Chondrocyte (in vitro differentiated cells): ENCODE results near the gene SPHK1. TPM values are rescaled to one million over a fixed set of nuclear protein-coding genes. Genes with fewer than 3 reads are reported as not detected.
"Not testable (repeated sequence)": the region's sequence is repeated elsewhere in the genome, so short reads cannot be mapped to it uniquely, and the experiment has no call there.

Source experiments
- DNase-seq: peaks from one replicate; pipeline ENCODE4 v3.0.0; 2021; ENCODE audit warnings: mixed read lengths, low spot score
- H3K27ac Mint-ChIP-seq: one replicate; pipeline ENCODE4 v1.8.0; 2021; ENCODE audit warnings: mild to moderate bottlenecking, moderate library complexity, mixed read lengths; ENCODE audit not compliant: unreplicated experiment
- H3K27me3 Mint-ChIP-seq: 2 replicates; pipeline ENCODE4 v1.8.0; 2021; ENCODE audit warnings: low read depth, mixed read lengths
- H3K36me3 Mint-ChIP-seq: 2 replicates; pipeline ENCODE4 v1.8.0; 2021; ENCODE audit warnings: low read depth, mixed read lengths
- H3K4me1 Mint-ChIP-seq: 2 replicates; pipeline ENCODE4 v1.8.0; 2021; ENCODE audit warnings: low read depth, mild to moderate bottlenecking, mixed read lengths
- H3K4me3 Mint-ChIP-seq: one replicate; pipeline ENCODE4 v1.8.0; 2021; ENCODE audit warnings: mild to moderate bottlenecking, moderate library complexity, mixed read lengths; ENCODE audit not compliant: unreplicated experiment
- H3K9me3 Mint-ChIP-seq: 2 replicates; pipeline ENCODE4 v1.8.0; 2021; ENCODE audit warnings: low read depth, mixed read lengths
- total RNA-seq: library from RNA; stranded (reverse); gene quantifications from 3 replicates; pipeline ENCODE4 v1.2.1, GENCODE V29; 2021
- TF ChIP-seq, protein P1 (sequence below): fragments of 200-600 bp; sonication (generic); IDR thresholded peaks from 2 replicates; pipeline ENCODE4 v1.5.0; 2021; ENCODE audit warnings: antibody characterized with exemption, mild to moderate bottlenecking, moderate library complexity

Gene SPHK1
- total RNA-seq, 1 donor from 2014 or later: 12.8 TPM

DNA sequence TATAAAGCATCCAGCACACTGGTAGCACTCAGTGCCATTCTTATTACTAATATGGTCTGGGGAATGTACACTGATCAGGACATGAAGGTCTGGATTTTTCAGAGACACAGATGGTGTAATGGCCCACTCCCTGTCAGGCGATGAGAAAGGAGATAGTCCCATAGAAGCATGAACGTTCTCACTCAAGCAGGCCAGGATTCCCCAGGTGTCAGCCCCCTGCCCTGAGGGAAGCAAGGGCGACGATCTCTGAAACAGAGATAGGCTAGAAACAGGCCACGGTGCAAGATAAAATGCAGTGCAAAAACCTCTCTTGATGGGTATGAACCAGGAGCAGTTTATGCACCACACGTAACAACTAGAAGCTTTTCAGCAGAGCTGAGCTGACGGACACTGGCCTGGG lies 41.3 kb upstream of the SPHK1 start:
- Mint-ChIP-seq H3K4me3 (no peak overlapping the region), H3K27ac (peak overlapping the region; percentile 22), H3K36me3 (peaks cover 31% of the 10 kb centered on the region), H3K27me3 (no peaks in the 10 kb centered on the region), H3K4me1 (peaks cover 22% of the 10 kb centered on the region), H3K9me3 (no peaks in the 10 kb centered on the region)
- peak; percentile 10 for DNase-seq
- TF ChIP-seq, protein P1, sequence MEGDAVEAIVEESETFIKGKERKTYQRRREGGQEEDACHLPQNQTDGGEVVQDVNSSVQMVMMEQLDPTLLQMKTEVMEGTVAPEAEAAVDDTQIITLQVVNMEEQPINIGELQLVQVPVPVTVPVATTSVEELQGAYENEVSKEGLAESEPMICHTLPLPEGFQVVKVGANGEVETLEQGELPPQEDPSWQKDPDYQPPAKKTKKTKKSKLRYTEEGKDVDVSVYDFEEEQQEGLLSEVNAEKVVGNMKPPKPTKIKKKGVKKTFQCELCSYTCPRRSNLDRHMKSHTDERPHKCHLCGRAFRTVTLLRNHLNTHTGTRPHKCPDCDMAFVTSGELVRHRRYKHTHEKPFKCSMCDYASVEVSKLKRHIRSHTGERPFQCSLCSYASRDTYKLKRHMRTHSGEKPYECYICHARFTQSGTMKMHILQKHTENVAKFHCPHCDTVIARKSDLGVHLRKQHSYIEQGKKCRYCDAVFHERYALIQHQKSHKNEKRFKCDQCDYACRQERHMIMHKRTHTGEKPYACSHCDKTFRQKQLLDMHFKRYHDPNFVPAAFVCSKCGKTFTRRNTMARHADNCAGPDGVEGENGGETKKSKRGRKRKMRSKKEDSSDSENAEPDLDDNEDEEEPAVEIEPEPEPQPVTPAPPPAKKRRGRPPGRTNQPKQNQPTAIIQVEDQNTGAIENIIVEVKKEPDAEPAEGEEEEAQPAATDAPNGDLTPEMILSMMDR: no peak

DNA sequence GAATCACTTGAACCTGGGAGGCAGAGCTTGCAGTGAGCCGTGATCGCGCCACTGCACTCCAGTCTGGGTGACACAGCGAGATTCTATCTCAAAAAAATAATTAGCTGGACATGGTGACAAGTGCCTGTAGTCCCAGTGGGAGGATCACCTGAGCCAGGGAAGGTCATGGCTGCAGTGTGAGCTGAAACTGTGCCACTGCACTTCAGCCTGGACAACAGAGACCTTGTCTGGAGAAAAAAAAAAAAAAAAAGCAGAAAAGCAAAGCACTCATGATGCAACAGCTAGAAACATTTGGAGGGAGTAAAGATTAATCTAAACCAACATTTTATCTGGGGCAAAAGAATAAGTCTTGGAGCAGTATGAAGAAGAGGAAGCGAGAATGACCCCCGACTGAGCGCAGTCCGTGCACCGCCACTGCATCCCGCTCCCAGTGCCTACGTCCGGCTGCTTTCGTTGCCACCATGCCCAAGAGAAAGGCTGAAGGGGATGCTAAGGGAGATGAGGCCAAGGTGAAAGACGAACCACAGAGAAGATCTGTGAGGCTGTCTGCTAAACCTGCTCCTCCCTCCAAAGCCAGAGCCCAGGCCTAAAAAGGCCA lies 38.9 kb upstream of the SPHK1 start:
- H3K27ac Mint-ChIP-seq: peak overlapping the region; percentile 96

DNA sequence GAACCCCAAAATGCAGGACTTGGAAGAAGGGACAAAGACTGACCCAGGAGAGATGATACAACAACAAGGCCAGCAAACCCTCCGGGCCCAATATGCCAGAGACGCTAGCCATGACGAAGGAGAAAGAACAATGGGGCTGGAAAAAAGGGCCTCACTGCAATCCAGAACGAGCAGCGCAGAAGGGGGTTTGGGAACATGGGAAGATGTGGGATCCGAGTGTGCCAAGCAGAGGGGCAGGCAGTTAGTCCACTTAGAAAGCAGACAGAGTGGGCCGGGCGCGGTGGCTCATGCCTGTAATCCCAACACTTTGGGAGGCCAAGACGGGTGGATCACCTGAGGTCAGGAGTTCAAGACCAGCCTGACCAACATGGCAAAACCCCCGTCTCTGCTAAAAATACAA lies 37.5 kb upstream of the SPHK1 start:
- peaks cover 23% of the 10 kb centered on the region for H3K36me3 Mint-ChIP-seq
- peaks cover 30% of the 10 kb centered on the region for H3K4me1 Mint-ChIP-seq
- peak; percentile 66 for DNase-seq
- not testable (repeated sequence) for H3K4me3 Mint-ChIP-seq, H3K27me3 Mint-ChIP-seq, H3K27ac Mint-ChIP-seq, H3K9me3 Mint-ChIP-seq

More for the DNA sequence above, 38.9 kb upstream of the SPHK1 start:
- Mint-ChIP-seq H3K36me3 (peaks cover 26% of the 10 kb centered on the region), H3K4me1 (peaks cover 22% of the 10 kb centered on the region), H3K27me3 (no peaks in the 10 kb centered on the region), H3K9me3 (no peaks in the 10 kb centered on the region), H3K4me3 (peak overlapping the region; percentile 10)
- TF ChIP-seq, protein P1: no peak
- DNase-seq: peak; percentile 43

DNA sequence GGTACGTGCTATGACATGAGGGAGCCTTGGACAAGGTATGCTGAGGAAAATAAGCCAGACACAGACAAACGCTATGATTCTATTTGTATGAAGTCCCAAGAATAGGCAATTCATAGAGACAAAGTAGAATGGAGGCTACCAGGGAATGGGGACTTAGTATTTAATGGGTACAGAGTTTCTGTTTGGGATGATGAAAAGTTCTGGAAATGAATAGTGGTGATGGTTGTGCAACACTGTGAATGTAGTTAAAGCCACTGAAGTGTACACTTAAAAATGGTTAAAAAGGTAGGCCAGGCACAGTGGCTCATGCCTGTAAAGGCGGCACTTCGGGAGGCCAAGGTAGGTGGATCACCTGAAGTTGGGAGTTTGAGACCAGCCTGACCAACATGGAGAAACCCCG lies 33.9 kb upstream of the SPHK1 start:
- peak; percentile 5 for DNase-seq
- Mint-ChIP-seq H3K4me3 (no peak overlapping the region), H3K9me3 (no peaks in the 10 kb centered on the region), H3K27ac (no peak overlapping the region), H3K27me3 (no peaks in the 10 kb centered on the region), H3K4me1 (peaks cover 37% of the 10 kb centered on the region), H3K36me3 (peaks cover 16% of the 10 kb centered on the region)
- TF ChIP-seq, protein P1: no peak

DNA sequence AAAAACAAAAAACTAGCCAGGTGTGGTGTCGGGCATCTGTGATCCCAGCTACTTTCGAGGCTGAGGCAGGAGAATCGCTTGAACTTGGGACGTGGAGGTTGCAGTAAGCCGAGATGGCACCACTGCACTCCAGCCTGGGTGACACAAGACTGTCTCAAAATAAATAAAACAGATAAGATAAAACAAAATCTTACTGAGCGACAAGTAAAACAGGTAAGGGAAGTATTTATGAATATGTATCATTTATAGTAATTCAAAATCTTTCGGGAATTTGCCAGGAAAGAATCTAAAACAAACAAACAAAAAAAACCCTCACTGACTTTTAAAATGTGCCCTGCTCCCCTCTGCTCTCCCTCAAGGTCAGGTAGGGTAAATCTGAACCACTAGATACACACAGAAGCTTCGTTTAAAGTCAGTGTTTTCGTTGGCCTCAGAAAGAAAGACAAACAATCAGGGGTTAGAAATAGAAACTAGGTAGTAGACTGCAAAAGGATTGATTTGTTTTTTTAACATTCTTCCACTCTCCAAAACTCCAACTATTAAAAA lies 32.8 kb upstream of the SPHK1 start:
- H3K4me1 Mint-ChIP-seq: peaks cover 27% of the 10 kb centered on the region
- H3K27ac Mint-ChIP-seq: peak overlapping the region; percentile 61
- no peak for DNase-seq
- H3K36me3 Mint-ChIP-seq: peaks cover 8% of the 10 kb centered on the region
- peak overlapping the region; percentile 88 for H3K4me3 Mint-ChIP-seq
- H3K27me3 Mint-ChIP-seq: no peaks in the 10 kb centered on the region
- no peaks in the 10 kb centered on the region for H3K9me3 Mint-ChIP-seq
- TF ChIP-seq, protein P1: no peak
